Dedifferentiated amniotic fluid mesenchymal stem cell (primary cell): ENCODE results near the gene STKLD1.
A peak's percentile ranks its signal among the peaks of the same experiment; 100 is the strongest.
"Not testable (repeated sequence)": the region's sequence is repeated elsewhere in the genome, so short reads cannot be mapped to it uniquely, and the experiment has no call there.

Source experiments
- DNase-seq: peaks from one replicate; pipeline ENCODE4 v3.0.0-alpha.2; 2016; ENCODE audit errors: extremely low spot score

STKLD1 gene

DNA sequence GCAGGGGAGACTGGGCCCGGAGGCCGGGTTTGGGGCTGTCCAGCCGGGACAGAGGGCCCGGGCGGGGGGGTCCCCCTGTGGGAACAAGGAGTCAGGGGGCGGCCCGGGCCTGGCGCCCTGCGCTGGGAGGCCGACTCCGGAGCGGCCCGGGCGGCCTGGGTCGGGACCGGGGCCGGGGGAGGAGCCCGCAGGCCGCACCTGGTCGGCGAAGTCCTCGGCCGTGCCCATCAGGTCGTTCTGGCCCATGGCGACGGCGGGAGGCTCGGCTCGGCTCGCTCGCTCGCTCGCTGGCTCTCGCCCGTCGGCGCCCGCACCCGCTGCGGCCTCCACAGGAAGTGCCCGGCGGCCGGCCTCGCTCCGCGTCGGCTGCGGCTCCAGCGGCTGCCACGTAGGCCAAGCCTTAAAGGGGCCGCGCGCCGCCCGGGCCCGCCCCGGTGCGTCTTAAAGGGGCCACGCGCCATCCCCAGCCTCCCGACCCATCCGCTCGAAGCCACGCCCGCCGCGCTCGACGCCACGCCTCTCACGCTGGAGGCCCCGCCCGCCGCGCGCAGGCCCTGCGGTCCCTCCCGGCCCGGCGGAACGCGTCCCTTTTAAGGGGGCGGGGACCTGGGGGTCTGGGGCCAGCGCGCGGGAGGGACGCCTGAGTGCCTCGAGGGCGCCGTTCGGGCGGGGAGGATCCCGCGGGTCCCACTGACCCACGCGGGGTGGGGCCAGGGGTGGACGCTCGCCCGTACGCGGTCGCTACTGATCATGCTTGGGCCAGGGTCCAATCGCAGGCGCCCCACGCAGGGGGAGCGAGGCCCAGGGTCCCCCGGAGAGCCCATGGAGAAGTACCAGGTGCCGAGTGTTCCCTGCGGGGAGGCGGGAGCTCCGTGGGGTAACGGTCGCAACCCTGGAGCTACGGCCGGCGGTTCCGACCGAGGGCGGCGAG lies at the start of gene STKLD1, which contains the start of gene SURF4:
Gene STKLD1, plus strand, starts transcription at position 643 of the 931 bp plus-strand sequence. Its CDS starts 108 bp downstream, at position 751.
Gene SURF4, minus strand, starts transcription at position 337 of the 931 bp plus-strand sequence. Its CDS starts 91 bp downstream, at position 246.
- DNase-seq: peak; percentile 90

DNA sequence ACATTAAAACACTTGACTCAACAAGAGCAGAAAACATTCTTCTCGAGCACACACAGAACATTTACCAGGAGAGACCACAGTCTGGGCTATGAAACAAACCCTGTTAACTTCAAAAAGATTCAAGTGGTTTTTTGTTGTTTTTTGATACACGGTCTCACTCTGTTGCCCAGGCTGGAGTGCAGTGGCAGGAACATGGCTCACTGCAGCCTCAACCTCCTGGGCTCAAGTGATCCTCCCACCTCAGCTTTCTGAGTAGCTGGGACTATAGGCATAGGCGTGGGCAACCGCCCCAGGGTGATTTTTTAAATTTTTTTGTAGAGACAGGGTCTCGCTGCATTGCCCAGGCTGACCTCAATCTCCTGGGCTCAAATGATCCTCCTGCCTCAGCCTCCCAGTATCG lies 49.1 kb upstream of the STKLD1 start:
- not testable (repeated sequence) for DNase-seq

DNA sequence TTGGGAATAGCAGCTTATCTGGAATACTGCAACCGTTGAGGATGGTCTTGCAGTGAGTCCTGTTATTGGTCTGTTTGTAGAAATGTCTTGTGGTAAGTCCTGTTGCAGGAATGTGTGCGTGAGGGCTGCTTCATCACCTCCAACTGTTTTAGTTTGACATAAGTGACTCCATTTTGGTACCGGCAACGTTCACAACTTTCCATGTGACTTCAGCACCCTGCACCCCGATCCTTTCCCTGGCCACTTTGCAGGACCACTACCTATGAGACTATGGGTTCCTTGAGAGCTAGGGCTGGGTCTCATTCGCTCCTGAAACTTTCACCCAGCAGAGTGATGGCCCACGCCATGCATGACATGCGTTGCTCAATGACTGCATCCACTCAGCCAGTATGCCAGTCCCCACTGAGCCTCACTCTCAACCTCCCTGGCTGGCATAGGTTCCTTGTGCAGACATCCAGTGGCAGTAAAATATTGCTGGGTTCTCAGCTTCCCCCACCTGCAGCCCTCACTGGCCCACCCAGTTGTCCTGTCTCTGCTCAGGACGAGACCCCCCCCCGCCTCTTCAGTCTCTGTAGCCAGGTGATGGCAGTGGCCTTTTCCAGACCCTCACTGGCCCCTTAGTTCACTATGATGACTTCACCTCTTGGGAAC lies 48.2 kb upstream of the STKLD1 start:
- DNase-seq: no peak

DNA sequence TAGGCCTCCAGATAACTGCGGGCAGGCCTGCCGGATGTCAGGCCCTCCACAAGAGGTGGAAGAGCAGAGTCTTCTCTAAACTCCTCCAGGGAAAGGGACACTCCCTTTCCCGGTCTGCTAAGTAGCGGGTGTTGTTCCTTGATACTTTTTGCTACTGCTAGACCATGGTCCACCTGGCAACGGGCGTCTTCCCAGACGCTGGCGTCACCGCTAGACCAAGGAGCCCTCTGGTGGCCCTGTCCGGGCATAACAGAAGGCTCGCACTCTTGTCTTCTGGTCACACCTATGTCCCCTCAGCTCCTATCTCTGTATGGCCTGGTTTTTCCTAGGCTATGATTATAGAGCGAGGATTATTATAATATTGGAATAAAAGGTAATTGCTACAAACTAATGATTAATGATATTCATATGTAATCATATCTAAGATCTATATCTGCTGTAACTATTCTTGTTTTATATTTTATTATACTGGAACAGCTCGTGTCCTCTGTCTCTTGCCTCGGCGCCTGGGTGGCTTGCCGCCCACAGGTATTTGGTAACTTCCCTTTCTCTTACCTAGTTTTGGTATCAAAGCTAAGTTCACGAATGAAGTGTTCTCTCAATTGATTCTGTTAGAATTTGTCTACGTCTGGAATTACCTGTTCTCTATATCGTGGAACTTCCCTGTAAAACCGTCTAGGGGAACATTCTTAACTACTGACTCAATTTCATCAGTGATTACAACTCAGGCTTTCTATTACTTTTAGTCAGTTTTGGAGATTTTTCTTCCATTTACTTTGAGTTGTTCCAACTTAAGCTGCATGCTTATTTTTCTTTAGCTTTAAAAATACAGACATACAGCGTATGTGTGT lies 46.6 kb upstream of the STKLD1 start:
- not testable (repeated sequence) for DNase-seq

DNA sequence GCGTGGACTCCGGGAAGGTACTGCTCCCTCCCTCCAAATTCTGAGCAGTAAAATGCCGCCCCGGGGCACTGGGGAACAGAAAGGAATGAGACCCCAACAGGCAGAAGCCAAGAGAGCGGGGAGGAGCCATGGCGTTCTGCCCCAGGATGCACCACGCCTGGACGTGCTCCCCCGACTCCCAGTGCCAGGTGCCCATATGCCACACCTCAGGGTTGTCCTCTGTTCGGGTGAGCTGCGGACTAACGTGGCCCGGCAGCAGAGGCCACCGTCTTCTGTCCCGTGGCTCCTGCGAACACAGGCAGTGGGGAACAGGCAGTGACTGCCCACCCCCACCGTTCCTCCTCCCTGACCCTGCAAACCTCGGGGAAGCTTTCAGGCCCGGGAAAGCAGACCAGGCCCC lies 44.9 kb upstream of the STKLD1 start:
- DNase-seq: no peak

DNA sequence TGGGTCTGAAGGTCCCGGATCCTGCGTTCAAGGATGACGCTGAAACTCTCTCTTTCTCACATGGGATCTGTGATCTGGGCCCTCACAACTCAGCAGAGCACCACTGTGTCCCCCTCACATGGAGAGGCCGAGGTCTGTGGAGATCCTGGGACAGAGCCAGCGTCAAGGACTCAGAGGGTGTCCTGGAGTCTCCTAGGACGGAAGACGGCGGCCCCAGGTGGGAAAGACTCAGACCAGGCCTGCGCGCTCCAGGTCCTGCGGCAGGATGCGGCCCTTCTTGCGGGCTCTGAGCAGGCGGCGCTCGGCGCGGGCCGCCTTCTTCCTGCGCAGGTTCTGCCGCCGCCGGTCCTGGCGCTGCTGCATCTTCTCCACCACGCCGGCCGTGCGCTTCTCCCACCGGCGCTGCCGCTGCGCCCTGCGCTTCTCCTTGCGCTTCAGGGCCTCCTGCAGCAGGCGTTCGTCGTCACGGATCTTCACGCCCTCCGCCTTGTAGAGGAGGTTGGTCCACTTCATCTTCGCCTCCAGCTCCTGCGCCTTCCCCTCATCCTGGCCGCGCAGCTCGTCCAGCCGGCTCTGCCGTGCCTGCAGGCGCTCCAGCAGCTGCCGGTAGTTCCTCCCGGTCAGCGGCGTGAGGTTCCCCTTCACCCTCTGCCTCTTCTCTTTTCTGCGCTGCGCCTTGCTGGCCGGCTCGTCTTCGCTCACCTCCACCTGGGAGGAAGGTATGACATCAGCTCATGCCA lies 44.4 kb upstream of the STKLD1 start:
- no peak for DNase-seq

DNA sequence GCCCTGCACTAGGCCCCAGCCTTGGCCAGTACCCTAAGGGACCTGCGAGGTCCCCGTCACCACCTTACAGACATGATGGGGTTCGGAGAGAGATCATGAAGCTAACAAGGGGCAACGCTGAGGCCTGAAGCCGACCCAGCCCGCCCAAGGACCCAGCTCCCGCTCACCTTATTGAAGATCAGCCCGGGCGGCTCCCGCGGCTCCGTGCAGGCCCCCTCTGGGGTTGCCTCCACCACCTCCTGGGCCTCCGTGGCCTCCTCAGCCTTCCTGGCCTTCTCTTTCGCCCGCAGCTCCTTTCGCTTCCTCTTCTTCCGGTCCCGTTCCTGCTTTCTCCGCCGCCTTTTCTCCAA lies 43.8 kb upstream of the STKLD1 start:
- DNase-seq: no peak

DNA sequence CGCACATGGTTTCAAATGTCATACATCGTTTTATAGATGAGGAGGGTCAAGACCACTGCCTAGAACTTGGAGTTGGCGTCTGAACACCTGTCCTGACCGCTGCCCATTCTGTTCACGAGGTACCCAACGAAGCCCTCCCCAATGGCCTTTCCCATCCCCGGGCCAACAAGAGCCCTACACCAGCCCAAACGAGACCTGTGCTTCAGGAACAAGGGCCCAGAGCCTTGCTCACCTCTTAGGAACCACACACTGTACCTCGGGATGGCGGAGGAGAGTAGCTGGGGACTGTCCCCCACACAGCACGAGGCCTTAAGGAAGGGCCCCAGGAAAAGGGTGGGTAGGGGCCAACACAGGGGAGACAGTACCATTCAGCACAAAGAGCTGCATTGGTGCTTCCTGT lies 43.2 kb upstream of the STKLD1 start:
- DNase-seq: no peak

DNA sequence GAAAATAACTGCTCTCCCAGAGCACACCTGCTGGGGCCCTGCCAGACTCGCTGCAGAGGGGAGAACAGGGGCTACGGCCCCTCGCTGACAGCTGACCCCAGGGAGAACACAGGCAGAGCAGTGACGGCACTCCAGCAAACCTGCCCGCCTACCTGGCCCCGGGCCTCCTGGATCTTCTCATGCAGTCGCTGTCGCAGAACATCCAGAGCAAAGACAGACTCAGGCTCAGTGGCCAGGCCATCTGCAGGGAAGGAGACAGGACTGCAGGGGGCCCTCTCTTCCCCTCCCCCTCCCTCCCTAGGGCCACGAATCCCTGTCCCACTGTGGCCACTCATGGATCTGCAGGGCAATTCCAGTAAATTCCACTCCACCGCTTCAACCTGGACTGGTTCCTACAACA lies 42.6 kb upstream of the STKLD1 start:
- DNase-seq: no peak

DNA sequence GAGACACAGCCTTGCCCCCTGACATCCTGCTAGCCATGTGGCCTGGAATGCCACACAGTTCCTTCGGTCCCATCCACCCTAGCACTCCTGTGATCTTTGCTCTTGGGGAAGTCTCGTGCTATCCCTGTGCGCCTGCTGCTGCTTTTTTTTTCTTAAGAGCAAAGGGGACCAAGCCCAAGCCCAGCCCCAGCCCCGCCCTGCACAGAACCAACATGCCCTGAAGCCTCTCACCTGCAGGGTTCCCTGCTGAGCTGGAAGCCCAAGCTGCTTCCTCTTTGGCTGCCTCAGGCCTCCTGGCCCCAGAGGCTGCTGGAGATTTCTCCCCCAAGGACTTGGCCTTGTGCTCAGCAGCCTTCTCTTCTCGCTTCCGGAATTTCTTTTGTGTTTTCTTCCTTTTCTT lies 42.0 kb upstream of the STKLD1 start:
- DNase-seq: no peak

DNA sequence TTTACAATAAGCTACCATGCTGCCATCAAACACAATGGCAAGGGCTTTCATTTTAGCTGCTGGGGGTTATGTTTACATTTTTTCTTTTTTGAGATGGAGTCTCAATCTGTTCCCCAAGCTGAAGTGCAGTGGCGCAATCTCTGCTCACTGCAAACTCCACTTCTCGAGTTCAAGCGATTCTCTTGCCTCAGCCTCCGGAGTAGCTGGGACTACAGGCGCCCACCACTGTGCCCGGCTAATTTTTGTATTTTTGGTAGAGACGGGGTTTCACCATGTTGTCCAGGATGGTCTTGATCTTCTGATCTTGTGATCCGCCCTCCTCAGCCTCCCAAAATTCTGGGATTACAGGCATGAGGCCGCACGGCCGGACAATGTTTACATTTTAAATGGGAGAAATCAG lies 41.3 kb upstream of the STKLD1 start:
- not testable (repeated sequence) for DNase-seq

DNA sequence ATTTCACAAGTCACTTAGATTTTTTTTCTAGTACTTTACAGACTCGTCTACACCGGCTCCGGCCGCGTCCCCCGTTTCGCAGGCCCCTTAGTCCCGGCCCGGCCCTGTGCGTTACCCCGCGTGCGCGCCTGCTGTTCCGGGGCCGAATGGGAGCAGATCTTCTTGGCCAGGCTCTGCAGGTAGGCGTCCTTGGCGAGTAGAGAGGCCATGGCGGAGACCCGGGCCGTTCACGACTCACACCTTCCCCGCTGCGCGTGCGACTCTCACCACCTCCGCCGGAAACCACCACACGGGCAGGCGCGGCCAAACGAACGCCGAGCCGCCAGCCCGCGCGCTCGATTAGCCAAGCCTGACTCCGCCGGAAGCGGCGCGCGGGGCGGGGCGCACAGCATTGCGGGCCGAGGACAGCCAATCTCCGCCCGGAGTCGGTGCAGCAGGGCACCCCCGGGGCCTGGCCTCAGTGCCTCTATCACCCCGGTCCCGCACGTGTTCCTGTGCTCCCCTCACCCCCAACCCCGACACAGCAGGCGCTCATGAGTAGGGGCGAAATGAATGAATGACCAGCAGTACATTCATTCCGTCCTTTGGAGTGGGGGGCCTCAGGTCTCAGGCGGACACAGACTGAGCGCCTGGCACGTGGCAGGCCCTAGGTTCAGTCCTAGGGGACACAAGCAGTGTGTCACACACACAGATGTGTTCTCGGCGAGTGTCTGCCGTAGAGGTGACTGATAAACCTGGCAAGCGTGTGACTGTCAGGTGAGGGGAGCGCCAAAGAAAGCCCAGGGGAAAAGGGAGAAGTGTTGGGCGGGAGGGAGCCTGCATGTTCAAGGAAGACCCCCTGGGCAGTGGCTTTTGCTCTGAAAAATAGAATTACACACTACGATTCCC lies 40.0 kb upstream of the STKLD1 start, which contains the start of gene SURF6:
Gene SURF6, minus strand, starts transcription at position 265 of the 888 bp plus-strand sequence. Its CDS starts 56 bp downstream, at position 209.
- DNase-seq: peak; percentile 85

DNA sequence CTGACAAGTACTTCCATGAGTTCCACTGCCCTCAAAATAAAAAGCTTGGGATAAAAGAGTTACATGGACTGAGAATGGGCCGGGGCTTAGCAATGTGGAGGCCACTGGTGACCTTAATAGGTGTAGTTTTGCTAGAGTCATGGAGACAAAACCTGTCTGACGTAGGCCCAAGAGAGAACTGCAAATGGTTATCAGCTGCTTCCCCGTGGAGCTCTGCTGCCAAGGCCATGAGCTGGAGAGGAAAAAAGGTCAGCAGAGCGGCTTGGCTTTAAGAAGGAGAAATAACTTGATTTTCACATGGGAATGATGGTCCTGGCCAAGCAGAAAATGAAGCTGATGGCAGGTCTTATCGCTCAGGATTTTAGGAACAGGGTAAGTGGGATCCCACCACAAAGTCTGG lies 36.5 kb upstream of the STKLD1 start:
- no peak for DNase-seq

DNA sequence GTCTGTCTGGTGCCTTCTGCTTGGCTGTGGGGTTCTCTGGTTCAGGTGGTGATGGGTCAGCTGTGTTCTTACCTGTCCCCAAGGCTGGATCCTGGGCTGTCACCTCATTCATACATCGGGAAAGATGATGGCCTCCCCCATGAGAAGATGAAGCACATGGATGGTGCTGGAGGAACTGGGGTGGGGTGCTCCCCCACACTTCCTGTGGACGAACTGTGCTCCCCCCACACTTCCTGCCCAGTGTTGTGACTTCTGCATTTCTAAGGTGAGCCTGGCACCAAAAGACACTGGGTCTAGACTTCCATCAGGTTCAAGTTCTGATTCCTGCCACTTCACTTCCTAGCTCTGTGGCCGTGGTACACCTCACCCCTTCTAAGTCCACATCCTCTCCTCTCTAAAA lies 35.9 kb upstream of the STKLD1 start:
- no peak for DNase-seq

DNA sequence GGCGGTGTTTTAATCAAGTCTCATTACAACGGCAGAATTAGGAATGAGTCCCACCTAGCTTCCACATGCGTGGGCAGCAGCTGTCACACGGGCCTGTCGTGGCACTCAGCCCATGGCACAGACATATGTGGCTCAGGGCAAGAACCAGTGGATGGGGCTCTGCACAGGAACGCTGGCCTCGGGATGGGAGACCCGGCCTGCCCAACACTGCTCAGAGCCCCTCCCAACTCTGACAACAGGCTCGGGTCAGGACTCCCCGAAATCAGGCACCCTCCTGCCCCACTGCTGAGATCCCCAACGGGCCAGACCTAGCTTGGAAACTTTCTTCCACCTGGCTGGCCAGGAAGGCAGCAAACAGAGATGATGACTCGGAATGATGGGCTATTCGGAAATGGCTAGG lies 35.2 kb upstream of the STKLD1 start:
- no peak for DNase-seq

DNA sequence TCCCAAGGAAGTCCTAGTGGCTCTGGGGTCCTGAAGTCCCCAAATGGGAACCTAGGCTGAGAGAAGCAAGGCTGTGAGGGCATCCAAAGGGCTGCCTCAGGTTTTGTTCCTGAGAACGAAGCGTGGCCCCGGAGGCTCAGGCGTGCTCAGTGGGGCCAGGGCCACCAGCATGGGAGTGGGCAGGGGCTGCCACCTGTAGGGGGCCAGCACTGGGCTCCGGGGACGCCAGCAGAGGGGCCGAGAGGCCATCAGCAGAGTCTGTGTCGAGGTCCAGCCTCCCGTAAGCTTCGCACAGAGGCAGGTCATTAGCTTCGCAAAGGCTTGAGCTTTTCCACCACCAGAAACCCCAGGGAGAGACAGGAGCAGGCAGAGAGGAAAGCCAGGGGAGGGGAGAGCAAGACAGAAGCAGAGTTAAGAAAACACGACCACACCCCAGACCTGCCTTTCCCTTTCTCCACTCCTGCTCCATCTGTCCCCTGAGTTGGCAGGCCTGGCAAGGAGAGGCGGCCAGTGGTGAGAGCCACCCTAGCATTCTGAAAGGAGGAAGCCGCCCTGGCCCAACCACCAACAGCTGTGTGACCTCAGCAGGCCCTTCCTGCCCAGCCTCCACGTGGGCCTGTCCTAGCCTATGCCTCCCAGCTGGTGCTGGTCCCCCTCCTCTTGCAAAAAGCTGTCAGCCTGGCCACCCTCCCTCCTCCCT lies 34.6 kb upstream of the STKLD1 start:
- no peak for DNase-seq

DNA sequence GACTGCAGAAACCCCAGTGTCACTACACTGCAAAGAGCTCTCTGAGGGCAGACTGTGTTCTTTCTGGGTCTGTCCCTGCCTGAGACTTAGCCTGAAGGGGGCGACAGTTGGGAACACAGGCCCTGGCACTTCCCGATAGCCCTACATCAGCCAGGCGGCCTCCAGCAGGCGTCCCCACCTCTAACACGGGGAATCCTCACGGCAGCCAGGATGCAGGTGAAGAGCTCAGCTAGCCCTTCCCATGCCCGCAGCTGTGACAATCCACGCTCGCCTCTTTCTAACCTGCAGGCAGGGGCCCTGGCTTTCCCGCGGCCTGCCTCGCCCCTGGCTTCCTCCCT lies 34.1 kb upstream of the STKLD1 start:
- DNase-seq: no peak

DNA sequence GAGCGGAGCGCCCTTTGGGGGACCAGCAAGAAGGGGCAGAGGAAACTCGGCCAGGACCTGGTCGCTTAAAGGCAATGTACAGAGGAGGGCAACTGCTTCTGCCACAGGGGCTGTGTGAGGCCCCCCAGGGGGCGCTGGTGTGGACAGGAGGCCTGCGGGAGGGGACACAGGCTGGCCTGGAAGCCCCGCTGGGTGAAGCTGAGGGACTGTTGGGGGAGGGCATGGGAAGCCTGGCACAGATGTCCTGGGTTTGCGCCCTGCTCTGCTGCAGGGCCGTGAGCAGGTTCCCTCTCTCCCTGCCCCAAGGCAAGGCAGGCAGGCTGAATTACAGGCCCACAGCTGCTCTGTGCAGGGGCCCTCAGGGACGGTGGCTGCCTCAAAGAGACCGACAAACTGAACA lies 33.6 kb upstream of the STKLD1 start:
- no peak for DNase-seq

DNA sequence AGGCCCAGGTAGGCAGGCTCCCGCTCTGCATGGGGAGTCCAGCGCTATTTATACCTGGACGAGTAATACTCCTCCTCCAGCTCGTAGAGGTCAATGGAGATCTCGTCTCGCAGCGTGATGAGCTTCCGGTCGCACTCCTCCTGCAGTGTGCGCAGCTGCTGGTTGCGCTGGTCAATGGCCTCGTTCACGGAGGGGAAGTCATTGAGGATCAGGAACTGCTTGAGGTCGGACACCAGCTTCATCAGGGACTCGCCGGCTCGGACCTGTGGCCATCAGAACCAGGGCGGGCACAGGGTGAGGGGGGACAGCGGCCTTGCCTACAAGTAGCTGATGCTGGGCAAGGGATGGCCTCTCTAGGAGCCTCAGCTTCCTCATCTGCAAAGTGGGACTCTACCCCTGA lies 32.1 kb upstream of the STKLD1 start:
- DNase-seq: no peak

DNA sequence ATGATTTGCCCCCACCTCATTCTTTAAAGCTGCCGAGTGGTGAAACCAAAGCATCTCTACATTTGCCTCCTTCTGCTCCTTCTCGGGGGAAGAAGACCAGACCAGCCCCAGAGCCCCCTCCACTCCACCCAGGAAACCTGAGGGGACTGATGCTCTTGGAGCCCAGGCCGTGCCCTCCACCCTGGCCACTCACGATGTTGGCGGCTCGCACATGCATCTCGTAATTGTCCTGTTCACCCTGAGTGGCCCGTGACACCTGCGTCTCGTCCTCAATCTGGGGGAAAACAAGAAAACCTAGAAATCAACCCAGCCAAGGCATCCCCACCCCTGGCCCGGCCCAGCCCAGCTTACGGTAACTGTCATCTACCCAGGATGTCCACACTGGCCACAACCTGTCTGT lies 31.2 kb upstream of the STKLD1 start:
- DNase-seq: no peak
